ENCODE data around the gene DLG4.

Gene DLG4

GRCh38 chr17:7205561-7205960 lies 14.1 kb downstream of the DLG4 start:
- no peak for ATAC-seq (ENCODE audit: low read depth)
- H3K9me3 Mint-ChIP-seq, result no peaks in the 10 kb centered on the region
- H3K36me3 Mint-ChIP-seq, result no peaks in the 10 kb centered on the region
- H3K27me3 Mint-ChIP-seq, result peaks cover 5% of the 10 kb centered on the region
- DNase-seq (ENCODE audit: low spot score in 2 of 2), result no peak
- peaks cover 33% of the 10 kb centered on the region for H3K4me1 Mint-ChIP-seq
- peak overlapping the region; percentile 95 for H3K27ac Mint-ChIP-seq
- peak overlapping the region; percentile 76 for H3K4me3 Mint-ChIP-seq

GRCh38 chr17:7204828-7205461 lies 14.7 kb downstream of the DLG4 start:
- H3K4me3 Mint-ChIP-seq, result peak overlapping the region; percentile 76
- H3K4me1 Mint-ChIP-seq, result peaks cover 33% of the 10 kb centered on the region
- no peaks in the 10 kb centered on the region for H3K9me3 Mint-ChIP-seq
- DNase-seq (ENCODE audit: low spot score in 2 of 2) (peak; percentile 95 to 96), ATAC-seq (ENCODE audit: low read depth) (peak; percentile 82)
- H3K27me3 Mint-ChIP-seq, result peaks cover 5% of the 10 kb centered on the region
- no peaks in the 10 kb centered on the region for H3K36me3 Mint-ChIP-seq
- H3K27ac Mint-ChIP-seq, result peak overlapping the region; percentile 95

GRCh38 chr17:7204336-7204735 lies 15.3 kb downstream of the DLG4 start:
- Mint-ChIP-seq H3K4me3 (peak overlapping the region; percentile 76), H3K36me3 (no peaks in the 10 kb centered on the region), H3K27ac (peak overlapping the region; percentile 95), H3K27me3 (peaks cover 5% of the 10 kb centered on the region), H3K9me3 (no peaks in the 10 kb centered on the region), H3K4me1 (peaks cover 33% of the 10 kb centered on the region)
- no peak for ATAC-seq (ENCODE audit: low read depth)
- no peak for DNase-seq (ENCODE audit: low spot score in 2 of 2)

- Mint-ChIP-seq H3K27me3 (peaks cover 2% of the 10 kb centered on the region), H3K36me3 (no peaks in the 10 kb centered on the region), H3K4me3 (peak overlapping the region; percentile 70), H3K4me1 (peaks cover 31% of the 10 kb centered on the region), H3K27ac (peak overlapping the region; percentile 95), H3K9me3 (no peaks in the 10 kb centered on the region)
- DNase-seq (ENCODE audit: low spot score in 2 of 2) (no peak), ATAC-seq (ENCODE audit: low read depth) (no peak)
Measured at GRCh38 chr17:7203391-7203790, 16.2 kb downstream of the DLG4 start.

GRCh38 chr17:7196651-7197401 lies 22.8 kb downstream of the DLG4 start:
- Mint-ChIP-seq H3K36me3 (peaks cover 5% of the 10 kb centered on the region), H3K27ac (no peak overlapping the region), H3K4me3 (no peak overlapping the region)

GRCh38 chr17:7195971-7196370 lies 23.7 kb downstream of the DLG4 start:
- Mint-ChIP-seq H3K9me3 (no peaks in the 10 kb centered on the region), H3K4me3 (no peak overlapping the region), H3K27me3 (peaks cover 4% of the 10 kb centered on the region), H3K4me1 (no peaks in the 10 kb centered on the region), H3K27ac (no peak overlapping the region), H3K36me3 (peaks cover 5% of the 10 kb centered on the region)
- ATAC-seq (ENCODE audit: low read depth) (no peak), DNase-seq (ENCODE audit: low spot score in 2 of 2) (no peak)

More at GRCh38 chr17:7196651-7197401, 22.8 kb downstream of the DLG4 start:
- peaks cover 4% of the 10 kb centered on the region for H3K27me3 Mint-ChIP-seq
- DNase-seq (ENCODE audit: low spot score in 2 of 2), result no peak
- no peaks in the 10 kb centered on the region for H3K4me1 Mint-ChIP-seq
- no peak for ATAC-seq (ENCODE audit: low read depth)
- no peaks in the 10 kb centered on the region for H3K9me3 Mint-ChIP-seq

GRCh38 chr17:7192271-7192937 lies 27.2 kb downstream of the DLG4 start:
- Mint-ChIP-seq H3K4me3 (no peak overlapping the region), H3K27ac (no peak overlapping the region), H3K9me3 (no peaks in the 10 kb centered on the region), H3K4me1 (no peaks in the 10 kb centered on the region), H3K36me3 (peaks cover 5% of the 10 kb centered on the region), H3K27me3 (peaks cover 4% of the 10 kb centered on the region)
- no peak for DNase-seq (ENCODE audit: low spot score in 2 of 2)
- ATAC-seq (ENCODE audit: low read depth), result no peak

- Mint-ChIP-seq H3K4me3 (no peak overlapping the region), H3K27ac (no peak overlapping the region), H3K27me3 (peaks cover 4% of the 10 kb centered on the region), H3K4me1 (no peaks in the 10 kb centered on the region), H3K36me3 (peaks cover 5% of the 10 kb centered on the region), H3K9me3 (no peaks in the 10 kb centered on the region)
- DNase-seq (ENCODE audit: low spot score in 2 of 2) (no peak), ATAC-seq (ENCODE audit: low read depth) (peak; percentile 54)
Measured at GRCh38 chr17:7191571-7192270, 27.9 kb downstream of the DLG4 start.

- no peak for ATAC-seq (ENCODE audit: low read depth)
Measured at GRCh38 chr17:7191069-7191468, 28.6 kb downstream of the DLG4 start.

GRCh38 chr17:7190276-7190917 lies 29.2 kb downstream of the DLG4 start:
- H3K27me3 Mint-ChIP-seq, result peaks cover 4% of the 10 kb centered on the region
- H3K36me3 Mint-ChIP-seq, result peaks cover 5% of the 10 kb centered on the region
- H3K9me3 Mint-ChIP-seq, result no peaks in the 10 kb centered on the region
- no peak overlapping the region for H3K27ac Mint-ChIP-seq
- DNase-seq (ENCODE audit: low spot score in 2 of 2) (no peak), ATAC-seq (ENCODE audit: low read depth) (no peak)
- H3K4me3 Mint-ChIP-seq, result no peak overlapping the region
- peaks cover 4% of the 10 kb centered on the region for H3K4me1 Mint-ChIP-seq

More at GRCh38 chr17:7191069-7191468, 28.6 kb downstream of the DLG4 start:
- H3K27ac Mint-ChIP-seq, result no peak overlapping the region
- no peak for DNase-seq (ENCODE audit: low spot score in 2 of 2)
- H3K36me3 Mint-ChIP-seq, result peaks cover 5% of the 10 kb centered on the region
- H3K4me1 Mint-ChIP-seq, result peaks cover 4% of the 10 kb centered on the region
- H3K4me3 Mint-ChIP-seq, result no peak overlapping the region
- H3K9me3 Mint-ChIP-seq, result no peaks in the 10 kb centered on the region
- H3K27me3 Mint-ChIP-seq, result peaks cover 4% of the 10 kb centered on the region

- H3K9me3 Mint-ChIP-seq, result no peaks in the 10 kb centered on the region
- peaks cover 4% of the 10 kb centered on the region for H3K4me1 Mint-ChIP-seq
- DNase-seq (ENCODE audit: low spot score in 2 of 2) (no peak), ATAC-seq (ENCODE audit: low read depth) (peak; percentile 37)
- no peak overlapping the region for H3K27ac Mint-ChIP-seq
- H3K4me3 Mint-ChIP-seq, result no peak overlapping the region
- H3K27me3 Mint-ChIP-seq, result no peaks in the 10 kb centered on the region
- H3K36me3 Mint-ChIP-seq, result no peaks in the 10 kb centered on the region
Measured at GRCh38 chr17:7186241-7186640, 33.4 kb downstream of the DLG4 start.

- H3K27me3 Mint-ChIP-seq, result no peaks in the 10 kb centered on the region
- DNase-seq (ENCODE audit: low spot score in 2 of 2), result no peak
- no peak for ATAC-seq (ENCODE audit: low read depth)
- no peak overlapping the region for H3K4me3 Mint-ChIP-seq
- H3K36me3 Mint-ChIP-seq, result no peaks in the 10 kb centered on the region
- no peak overlapping the region for H3K27ac Mint-ChIP-seq
- H3K9me3 Mint-ChIP-seq, result no peaks in the 10 kb centered on the region
- peaks cover 4% of the 10 kb centered on the region for H3K4me1 Mint-ChIP-seq
Measured at GRCh38 chr17:7184647-7185046, 35.0 kb downstream of the DLG4 start.

- Mint-ChIP-seq H3K27me3 (no peaks in the 10 kb centered on the region), H3K4me3 (no peak overlapping the region), H3K27ac (no peak overlapping the region), H3K9me3 (no peaks in the 10 kb centered on the region), H3K36me3 (no peaks in the 10 kb centered on the region), H3K4me1 (peaks cover 4% of the 10 kb centered on the region)
- DNase-seq (ENCODE audit: low spot score in 2 of 2) (no peak), ATAC-seq (ENCODE audit: low read depth) (no peak)
Measured at GRCh38 chr17:7184091-7184488, 35.5 kb downstream of the DLG4 start.

Data from memory B cell (primary cell).